ENCODE measurements around the gene MROH9.

The MROH9 gene

GRCh38 chr1:170967042-170967910 lies 31.9 kb downstream of the MROH9 start:
- no peak overlapping the region for H3K4me3 ChIP-seq (ENCODE audit: low read depth, low read length)
- no peaks in the 10 kb centered on the region for H3K79me2 ChIP-seq (ENCODE audit: control insufficient read depth, insufficient read depth, low read length, unreplicated experiment)
- no peaks in the 10 kb centered on the region for H3K27me3 ChIP-seq (ENCODE audit: insufficient read depth, low read length)
- no peak overlapping the region for H3K27ac ChIP-seq (ENCODE audit: low read depth, low read length)
- peak overlapping the region; percentile 28 for H2AFZ ChIP-seq (ENCODE audit: low read length, unreplicated experiment)
- peaks cover 6% of the 10 kb centered on the region for H3K4me1 ChIP-seq (ENCODE audit: control insufficient read depth, insufficient read depth, low read length, unreplicated experiment)
- H3K36me3 ChIP-seq (ENCODE audit: insufficient read depth, low read length) = no peaks in the 10 kb centered on the region

GRCh38 chr1:170970256-170970655 lies 34.9 kb downstream of the MROH9 start:
- peaks cover 6% of the 10 kb centered on the region for H3K4me1 ChIP-seq (ENCODE audit: control insufficient read depth, insufficient read depth, low read length, unreplicated experiment)
- no peak overlapping the region for H3K27ac ChIP-seq (ENCODE audit: low read depth, low read length)
- H3K27me3 ChIP-seq (ENCODE audit: insufficient read depth, low read length) = no peaks in the 10 kb centered on the region
- H3K36me3 ChIP-seq (ENCODE audit: insufficient read depth, low read length) = no peaks in the 10 kb centered on the region
- no peaks in the 10 kb centered on the region for H3K79me2 ChIP-seq (ENCODE audit: control insufficient read depth, insufficient read depth, low read length, unreplicated experiment)
- H3K4me3 ChIP-seq (ENCODE audit: low read depth, low read length) = no peak overlapping the region
- H2AFZ ChIP-seq (ENCODE audit: low read length, unreplicated experiment) = no peak overlapping the region

GRCh38 chr1:170978371-170978910 lies 43.1 kb downstream of the MROH9 start:
- H2AFZ ChIP-seq (ENCODE audit: low read length, unreplicated experiment) = no peak overlapping the region
- no peaks in the 10 kb centered on the region for H3K36me3 ChIP-seq (ENCODE audit: insufficient read depth, low read length)
- no peaks in the 10 kb centered on the region for H3K79me2 ChIP-seq (ENCODE audit: control insufficient read depth, insufficient read depth, low read length, unreplicated experiment)
- no peak overlapping the region for H3K27ac ChIP-seq (ENCODE audit: low read depth, low read length)
- H3K4me3 ChIP-seq (ENCODE audit: low read depth, low read length) = no peak overlapping the region
- H3K27me3 ChIP-seq (ENCODE audit: insufficient read depth, low read length) = no peaks in the 10 kb centered on the region
- H3K4me1 ChIP-seq (ENCODE audit: control insufficient read depth, insufficient read depth, low read length, unreplicated experiment) = no peaks in the 10 kb centered on the region

GRCh38 chr1:170985406-170985805 lies 50.1 kb downstream of the MROH9 start:
- Histone ChIP-seq H3K36me3 (ENCODE audit: insufficient read depth, low read length) (no peaks in the 10 kb centered on the region), H3K4me1 (ENCODE audit: control insufficient read depth, insufficient read depth, low read length, unreplicated experiment) (no peaks in the 10 kb centered on the region), H3K4me3 (ENCODE audit: low read depth, low read length) (no peak overlapping the region), H2AFZ (ENCODE audit: low read length, unreplicated experiment) (no peak overlapping the region), H3K27me3 (ENCODE audit: insufficient read depth, low read length) (no peaks in the 10 kb centered on the region), H3K79me2 (ENCODE audit: control insufficient read depth, insufficient read depth, low read length, unreplicated experiment) (no peaks in the 10 kb centered on the region), H3K27ac (ENCODE audit: low read depth, low read length) (no peak overlapping the region)

GRCh38 chr1:170986901-170987300 lies 51.6 kb downstream of the MROH9 start:
- no peaks in the 10 kb centered on the region for H3K36me3 ChIP-seq (ENCODE audit: insufficient read depth, low read length)
- H3K79me2 ChIP-seq (ENCODE audit: control insufficient read depth, insufficient read depth, low read length, unreplicated experiment) = no peaks in the 10 kb centered on the region
- no peaks in the 10 kb centered on the region for H3K27me3 ChIP-seq (ENCODE audit: insufficient read depth, low read length)
- no peak overlapping the region for H3K27ac ChIP-seq (ENCODE audit: low read depth, low read length)
- no peaks in the 10 kb centered on the region for H3K4me1 ChIP-seq (ENCODE audit: control insufficient read depth, insufficient read depth, low read length, unreplicated experiment)
- H2AFZ ChIP-seq (ENCODE audit: low read length, unreplicated experiment) = no peak overlapping the region
- no peak overlapping the region for H3K4me3 ChIP-seq (ENCODE audit: low read depth, low read length)

- no peak overlapping the region for H3K4me3 ChIP-seq (ENCODE audit: low read depth, low read length)
- no peaks in the 10 kb centered on the region for H3K27me3 ChIP-seq (ENCODE audit: insufficient read depth, low read length)
- H3K36me3 ChIP-seq (ENCODE audit: insufficient read depth, low read length) = no peaks in the 10 kb centered on the region
- no peak overlapping the region for H2AFZ ChIP-seq (ENCODE audit: low read length, unreplicated experiment)
- H3K79me2 ChIP-seq (ENCODE audit: control insufficient read depth, insufficient read depth, low read length, unreplicated experiment) = no peaks in the 10 kb centered on the region
- no peaks in the 10 kb centered on the region for H3K4me1 ChIP-seq (ENCODE audit: control insufficient read depth, insufficient read depth, low read length, unreplicated experiment)
- H3K27ac ChIP-seq (ENCODE audit: low read depth, low read length) = no peak overlapping the region
These were observed 52.1 kb downstream of the MROH9 start for GRCh38 chr1:170987424-170987823.

GRCh38 chr1:170993151-170993550 lies 57.8 kb downstream of the MROH9 start:
- H3K4me3 ChIP-seq (ENCODE audit: low read depth, low read length) = no peak overlapping the region
- no peaks in the 10 kb centered on the region for H3K36me3 ChIP-seq (ENCODE audit: insufficient read depth, low read length)
- H3K27ac ChIP-seq (ENCODE audit: low read depth, low read length) = no peak overlapping the region
- no peaks in the 10 kb centered on the region for H3K79me2 ChIP-seq (ENCODE audit: control insufficient read depth, insufficient read depth, low read length, unreplicated experiment)
- H2AFZ ChIP-seq (ENCODE audit: low read length, unreplicated experiment) = no peak overlapping the region
- H3K27me3 ChIP-seq (ENCODE audit: insufficient read depth, low read length) = 0 out of 2 replicates have a peak, but pooled peaks cover 2% of the 10 kb centered on the region
- no peaks in the 10 kb centered on the region for H3K4me1 ChIP-seq (ENCODE audit: control insufficient read depth, insufficient read depth, low read length, unreplicated experiment)

GRCh38 chr1:170993717-170994116 lies 58.4 kb downstream of the MROH9 start:
- no peak overlapping the region for H3K27ac ChIP-seq (ENCODE audit: low read depth, low read length)
- H3K4me3 ChIP-seq (ENCODE audit: low read depth, low read length) = no peak overlapping the region
- H2AFZ ChIP-seq (ENCODE audit: low read length, unreplicated experiment) = no peak overlapping the region
- 0 out of 2 replicates have a peak, but pooled peaks cover 2% of the 10 kb centered on the region for H3K27me3 ChIP-seq (ENCODE audit: insufficient read depth, low read length)
- H3K4me1 ChIP-seq (ENCODE audit: control insufficient read depth, insufficient read depth, low read length, unreplicated experiment) = no peaks in the 10 kb centered on the region
- H3K36me3 ChIP-seq (ENCODE audit: insufficient read depth, low read length) = no peaks in the 10 kb centered on the region
- no peaks in the 10 kb centered on the region for H3K79me2 ChIP-seq (ENCODE audit: control insufficient read depth, insufficient read depth, low read length, unreplicated experiment)

- H3K4me3 ChIP-seq (ENCODE audit: low read depth, low read length) = no peak overlapping the region
These were observed 79.5 kb downstream of the MROH9 start for GRCh38 chr1:171014880-171015279.

GRCh38 chr1:171017426-171017825 lies 82.1 kb downstream of the MROH9 start:
- Histone ChIP-seq H2AFZ (ENCODE audit: low read length, unreplicated experiment) (no peak overlapping the region), H3K36me3 (ENCODE audit: insufficient read depth, low read length) (no peaks in the 10 kb centered on the region), H3K4me1 (ENCODE audit: control insufficient read depth, insufficient read depth, low read length, unreplicated experiment) (no peaks in the 10 kb centered on the region), H3K79me2 (ENCODE audit: control insufficient read depth, insufficient read depth, low read length, unreplicated experiment) (no peaks in the 10 kb centered on the region), H3K4me3 (ENCODE audit: low read depth, low read length) (no peak overlapping the region), H3K27me3 (ENCODE audit: insufficient read depth, low read length) (no peaks in the 10 kb centered on the region), H3K27ac (ENCODE audit: low read depth, low read length) (no peak overlapping the region)

More at GRCh38 chr1:171014880-171015279, 79.5 kb downstream of the MROH9 start:
- H3K27ac ChIP-seq (ENCODE audit: low read depth, low read length) = no peak overlapping the region
- no peaks in the 10 kb centered on the region for H3K36me3 ChIP-seq (ENCODE audit: insufficient read depth, low read length)
- H3K27me3 ChIP-seq (ENCODE audit: insufficient read depth, low read length) = no peaks in the 10 kb centered on the region
- no peaks in the 10 kb centered on the region for H3K79me2 ChIP-seq (ENCODE audit: control insufficient read depth, insufficient read depth, low read length, unreplicated experiment)
- no peaks in the 10 kb centered on the region for H3K4me1 ChIP-seq (ENCODE audit: control insufficient read depth, insufficient read depth, low read length, unreplicated experiment)
- no peak overlapping the region for H2AFZ ChIP-seq (ENCODE audit: low read length, unreplicated experiment)

GRCh38 chr1:171019971-171020370 lies 84.6 kb downstream of the MROH9 start:
- Histone ChIP-seq H3K4me3 (ENCODE audit: low read depth, low read length) (no peak overlapping the region), H3K4me1 (ENCODE audit: control insufficient read depth, insufficient read depth, low read length, unreplicated experiment) (no peaks in the 10 kb centered on the region), H3K27ac (ENCODE audit: low read depth, low read length) (no peak overlapping the region), H3K79me2 (ENCODE audit: control insufficient read depth, insufficient read depth, low read length, unreplicated experiment) (no peaks in the 10 kb centered on the region), H3K36me3 (ENCODE audit: insufficient read depth, low read length) (no peaks in the 10 kb centered on the region), H3K27me3 (ENCODE audit: insufficient read depth, low read length) (no peaks in the 10 kb centered on the region), H2AFZ (ENCODE audit: low read length, unreplicated experiment) (no peak overlapping the region)
